Stomach smooth muscle (tissue), 2 donors: ENCODE data around the gene DDHD1.

Source experiments
- H3K27ac ChIP-seq: one replicate; pipeline ENCODE4 v1.7.0; 2013; ENCODE audit warnings: mild to moderate bottlenecking, low read length, inconsistent platforms
- H3K27me3 ChIP-seq, 2 donors: one replicate each; pipeline ENCODE4 v1.7.0; 2013; ENCODE audit warnings: low read length in 2 of 2; ENCODE audit not compliant: insufficient read depth in 2 of 2, control insufficient read depth in 1 of 2
- H3K36me3 ChIP-seq, 2 donors: one replicate each; pipeline ENCODE4 v1.7.0; 2013; ENCODE audit warnings: low read length in 2 of 2; ENCODE audit not compliant: control insufficient read depth in 2 of 2, insufficient read depth in 2 of 2
- H3K4me1 ChIP-seq: one replicate; pipeline ENCODE4 v1.7.0; 2013; ENCODE audit warnings: low read length; ENCODE audit not compliant: control insufficient read depth, insufficient read depth
- H3K4me3 ChIP-seq, 2 donors: one replicate each; pipeline ENCODE4 v1.7.0; 2013; ENCODE audit warnings: low read length in 2 of 2
- H3K9ac ChIP-seq, 2 donors: one replicate each; pipeline ENCODE4 v1.7.0; 2013; ENCODE audit warnings: low read length in 2 of 2, mild to moderate bottlenecking in 1 of 2
- H3K9me3 ChIP-seq, 2 donors: one replicate each; pipeline ENCODE4 v1.7.0; 2013; ENCODE audit warnings: low read length in 2 of 2; ENCODE audit not compliant: control insufficient read depth in 2 of 2
- donor health status: healthy.
- donor health status: Pancreatic carcinoma.

The DDHD1 gene

GRCh38 chr14:52995998-52996397, 157.1 kb downstream of the DDHD1 start:
- H3K4me3 ChIP-seq = no peak overlapping the region
- H3K9ac ChIP-seq = no peak overlapping the region
- no peak overlapping the region for H3K27ac ChIP-seq
- no peaks in the 10 kb centered on the region for H3K27me3 ChIP-seq
- peaks cover 11% of the 10 kb centered on the region for H3K4me1 ChIP-seq
- H3K36me3 ChIP-seq = no peaks in the 10 kb centered on the region
- H3K9me3 ChIP-seq = no peaks in the 10 kb centered on the region

- Histone ChIP-seq H3K9ac (no peak overlapping the region), H3K27me3 (no peaks in the 10 kb centered on the region), H3K27ac (no peak overlapping the region), H3K4me1 (no peaks in the 10 kb centered on the region), H3K9me3 (no peaks in the 10 kb centered on the region), H3K4me3 (no peak overlapping the region), H3K36me3 (no peaks in the 10 kb centered on the region)
Measured at GRCh38 chr14:52992236-52992870, 160.8 kb downstream of the DDHD1 start.

GRCh38 chr14:52988139-52988538, 165.0 kb downstream of the DDHD1 start:
- no peaks in the 10 kb centered on the region for H3K27me3 ChIP-seq

DNA sequence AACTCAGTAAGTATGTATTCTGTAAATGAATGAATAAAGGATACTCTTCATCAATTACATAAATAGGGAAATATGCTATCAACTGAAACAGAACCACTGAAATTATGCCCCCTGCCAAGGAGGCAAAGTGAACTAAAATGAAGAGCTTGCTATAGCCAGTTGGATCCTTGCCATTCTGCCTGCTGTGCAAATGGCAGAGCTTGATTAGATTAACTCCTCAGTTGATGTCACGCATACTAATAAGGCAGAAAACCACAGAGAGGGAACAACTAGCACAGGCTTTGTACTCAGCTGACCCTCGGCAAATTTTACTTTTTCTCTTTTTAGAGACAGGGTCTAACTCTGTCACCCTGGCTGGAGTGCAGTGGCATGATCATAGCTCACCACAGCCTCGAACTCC, 165.6 kb downstream of the DDHD1 start:
- Histone ChIP-seq H3K36me3 (no peaks in the 10 kb centered on the region), H3K4me1 (no peaks in the 10 kb centered on the region), H3K9me3 (no peaks in the 10 kb centered on the region), H3K27me3 (no peaks in the 10 kb centered on the region), H3K27ac (no peak overlapping the region), H3K9ac (no peak overlapping the region), H3K4me3 (no peak overlapping the region)

More at GRCh38 chr14:52988139-52988538, 165.0 kb downstream of the DDHD1 start:
- no peak overlapping the region for H3K4me3 ChIP-seq
- no peaks in the 10 kb centered on the region for H3K9me3 ChIP-seq
- no peaks in the 10 kb centered on the region for H3K36me3 ChIP-seq
- no peak overlapping the region for H3K9ac ChIP-seq
- H3K27ac ChIP-seq = no peak overlapping the region
- H3K4me1 ChIP-seq = no peaks in the 10 kb centered on the region

GRCh38 chr14:52987042-52987441, 166.1 kb downstream of the DDHD1 start:
- H3K27ac ChIP-seq = no peak overlapping the region
- no peaks in the 10 kb centered on the region for H3K36me3 ChIP-seq
- no peak overlapping the region for H3K9ac ChIP-seq
- H3K27me3 ChIP-seq = no peaks in the 10 kb centered on the region
- H3K4me1 ChIP-seq = no peaks in the 10 kb centered on the region
- H3K4me3 ChIP-seq = no peak overlapping the region
- no peaks in the 10 kb centered on the region for H3K9me3 ChIP-seq
